ENCODE measurements around the gene NAIF1.
A peak's percentile ranks its signal among the peaks of the same experiment; 100 is the strongest.

GRCh38 chr9:128034821-128035652, 32.1 kb downstream of the NAIF1 start:
- TF ChIP-seq CTCF (conservative IDR thresholded peaks at IDR 0.05; ENCODE audit: low read depth in 2 of 2) (peak; percentile 83 to 99), POLR2AphosphoS5 (IDR thresholded peaks at IDR 0.05; ENCODE audit: low read depth) (no peak), REST (IDR thresholded peaks at IDR 0.05; ENCODE audit: unreplicated experiment) (no peak), EZH2 (IDR thresholded peaks at IDR 0.05; ENCODE audit: low read depth, unreplicated experiment) (no peak), ETS1 (IDR thresholded peaks at IDR 0.05) (0 out of 2 replicates have a peak, but pooled peaks have one; percentile 43), CREB1 (CRISPR knock-in tag; IDR thresholded peaks at IDR 0.05; ENCODE audit: low read depth) (peak; percentile 46), ZNF331 (CRISPR knock-in tag; IDR thresholded peaks at IDR 0.05; ENCODE audit: low read depth) (no peak), EZH2phosphoT487 (IDR thresholded peaks at IDR 0.05; ENCODE audit: unreplicated experiment) (no peak), ZNF114 (CRISPR knock-in tag; IDR thresholded peaks at IDR 0.05) (no peak)

All from GM23338 (cell line).